Hepatocyte (in vitro differentiated cells): Measurements from ENCODE around the gene PECR. TPM values are rescaled to one million over a fixed set of nuclear protein-coding genes. Genes with fewer than 3 reads are reported as not detected.

ENCODE experiments used
- DNase-seq: peaks from one replicate; pipeline ENCODE4 v3.0.0-alpha.2; 2016; ENCODE audit warnings: low spot score
- H2AFZ ChIP-seq: fragments of 200-600 bp; sonication (generic); 2 replicates; pipeline ENCODE4 v1.6.0; 2016; ENCODE audit warnings: antibody characterized with exemption, mild to moderate bottlenecking
- H3K27ac ChIP-seq: fragments of 200-600 bp; sonication (generic); 2 replicates; pipeline ENCODE4 v1.5.1; 2016; ENCODE audit warnings: mild to moderate bottlenecking
- H3K27me3 ChIP-seq: fragments of 200-600 bp; sonication (generic); 2 replicates; pipeline ENCODE4 v1.6.1; 2016
- H3K36me3 ChIP-seq: fragments of 200-600 bp; sonication (generic); replicated peaks from 2 replicates; pipeline ENCODE4 v1.5.1; 2016; ENCODE audit warnings: low read depth; ENCODE audit not compliant: insufficient read depth
- H3K4me1 ChIP-seq: fragments of 200-600 bp; sonication (generic); 2 replicates; pipeline ENCODE4 v1.5.1; 2016; ENCODE audit warnings: mild to moderate bottlenecking, moderate library complexity; ENCODE audit not compliant: insufficient read depth
- H3K4me2 ChIP-seq: fragments of 200-600 bp; sonication (generic); 2 replicates; pipeline ENCODE4 v1.6.0; 2016
- H3K4me3 ChIP-seq: fragments of 200-600 bp; sonication (generic); 2 replicates; pipeline ENCODE4 v1.5.1; 2016; ENCODE audit warnings: mild to moderate bottlenecking
- H3K79me2 ChIP-seq: fragments of 200-600 bp; sonication (generic); 2 replicates; pipeline ENCODE4 v1.6.0; 2017; ENCODE audit warnings: mild to moderate bottlenecking
- H3K9me2 ChIP-seq: fragments of 200-600 bp; sonication (generic); replicated peaks from 2 replicates; pipeline ENCODE4 v1.6.0; 2017; ENCODE audit warnings: mild to moderate bottlenecking; ENCODE audit not compliant: insufficient read depth
- H3K9me3 ChIP-seq: fragments of 200-600 bp; sonication (generic); 2 replicates; pipeline ENCODE4 v1.5.1; 2016; ENCODE audit warnings: low read depth, mild to moderate bottlenecking
- H4K20me1 ChIP-seq: fragments of 200-600 bp; sonication (generic); 2 replicates; pipeline ENCODE4 v1.6.0; 2016; ENCODE audit warnings: mild to moderate bottlenecking; ENCODE audit not compliant: insufficient read depth, poor library complexity, severe bottlenecking
- CTCF ChIP-seq: fragments of 200-600 bp; sonication (generic); IDR thresholded peaks from 2 replicates; pipeline ENCODE4 v1.5.1; 2016; ENCODE audit warnings: antibody characterized with exemption, mild to moderate bottlenecking; ENCODE audit not compliant: poor library complexity
- EZH2 ChIP-seq: fragments of 200-600 bp; sonication (generic); IDR thresholded peaks from 2 replicates; pipeline ENCODE4 v1.6.1; 2016; ENCODE audit warnings: antibody characterized with exemption, mild to moderate bottlenecking, borderline replicate concordance
- EZH2phosphoT487 ChIP-seq: fragments of 200-600 bp; sonication (generic); IDR thresholded peaks from one replicate; pipeline ENCODE4 v1.6.1; 2018; ENCODE audit warnings: antibody characterized with exemption, mild to moderate bottlenecking, low read depth, moderate library complexity; ENCODE audit not compliant: unreplicated experiment, severe bottlenecking
- WGBS: methylation state at CpG from one replicate; pipeline ENCODE4 v1.1.6; 2016; ENCODE audit warnings: low lambda C conversion rate; ENCODE audit errors: missing lambda C conversion rate; 5-methylcytosine and 5-hydroxymethylcytosine counted together
- polyA plus RNA-seq: library from polyadenylated mRNA; unstranded; fragments of >200 nt; fragmentation: Nextera tagmentation; extraction: Ambion mirVana; gene quantifications from 2 replicates; pipeline ENCODE4 v1.2.1, GENCODE V29; 2016
- total RNA-seq: library from RNA; depleted of rRNA; stranded (reverse); fragments of >200 nt; gene quantifications from 2 replicates; pipeline ENCODE4 v1.2.3, GENCODE V29; 2014

Gene PECR
- total and polyA plus RNA-seq, 2 experiments from 2014 or later = 17.4 to 32.4 TPM

- no peak for DNase-seq
- Histone ChIP-seq H3K79me2 (peaks cover 4% of the 10 kb centered on the region), H3K4me2 (no peak overlapping the region), H3K9me2 (no peaks in the 10 kb centered on the region), H3K27me3 (no peaks in the 10 kb centered on the region), H3K36me3 (no peaks in the 10 kb centered on the region), H3K9me3 (no peaks in the 10 kb centered on the region), H2AFZ (no peak overlapping the region), H3K27ac (no peak overlapping the region), H4K20me1 (no peaks in the 10 kb centered on the region), H3K4me3 (no peak overlapping the region), H3K4me1 (peaks cover 8% of the 10 kb centered on the region)
- TF ChIP-seq EZH2phosphoT487 = no peak
- no peak for TF ChIP-seq EZH2
- no peak for TF ChIP-seq CTCF
- WGBS = 100% methylated on average over 1 of the region's 3 CpGs
Observed at GRCh38 chr2:216104691-216105090, 23.1 kb upstream of the PECR start.

GRCh38 chr2:216103213-216103612 lies 21.6 kb upstream of the PECR start:
- H3K4me2 ChIP-seq = no peak overlapping the region
- H3K9me3 ChIP-seq = no peaks in the 10 kb centered on the region
- no peak overlapping the region for H3K4me3 ChIP-seq
- H4K20me1 ChIP-seq = no peaks in the 10 kb centered on the region
- H3K27me3 ChIP-seq = no peaks in the 10 kb centered on the region
- 77% methylated on average over 1 of the region's 1 CpG for WGBS
- no peak overlapping the region for H3K27ac ChIP-seq
- peaks cover 3% of the 10 kb centered on the region for H3K4me1 ChIP-seq
- no peak overlapping the region for H2AFZ ChIP-seq
- no peak for DNase-seq
- TF ChIP-seq CTCF (no peak), EZH2 (no peak)
- no peaks in the 10 kb centered on the region for H3K36me3 ChIP-seq
- H3K9me2 ChIP-seq = no peaks in the 10 kb centered on the region
- no peaks in the 10 kb centered on the region for H3K79me2 ChIP-seq

GRCh38 chr2:216101109-216101508 lies 19.5 kb upstream of the PECR start:
- Histone ChIP-seq H3K4me3 (no peak overlapping the region), H3K79me2 (no peaks in the 10 kb centered on the region), H3K9me3 (no peaks in the 10 kb centered on the region), H3K27me3 (no peaks in the 10 kb centered on the region), H3K4me1 (no peaks in the 10 kb centered on the region), H4K20me1 (no peaks in the 10 kb centered on the region), H3K4me2 (no peak overlapping the region), H3K27ac (no peak overlapping the region), H3K36me3 (no peaks in the 10 kb centered on the region), H3K9me2 (no peaks in the 10 kb centered on the region), H2AFZ (no peak overlapping the region)
- 94% methylated on average over 4 of the region's 4 CpGs for WGBS
- no peak for DNase-seq
- TF ChIP-seq CTCF (no peak), EZH2phosphoT487 (no peak), EZH2 (no peak)
